Stimulated activated CD4-positive, alpha-beta T cell treated with anti-CD3 and anti-CD28 coated beads, Interleukin-15, amount 100 ng/mL, for 48 hours (primary cell): Measurements from ENCODE around the gene SAP30.

Source experiments
- DNase-seq, 2 donors: peaks; one replicate each; pipeline ENCODE4 v3.0.0-alpha.2; 2020; ENCODE audit warnings: low read depth in 2 of 2

The SAP30 gene

DNA sequence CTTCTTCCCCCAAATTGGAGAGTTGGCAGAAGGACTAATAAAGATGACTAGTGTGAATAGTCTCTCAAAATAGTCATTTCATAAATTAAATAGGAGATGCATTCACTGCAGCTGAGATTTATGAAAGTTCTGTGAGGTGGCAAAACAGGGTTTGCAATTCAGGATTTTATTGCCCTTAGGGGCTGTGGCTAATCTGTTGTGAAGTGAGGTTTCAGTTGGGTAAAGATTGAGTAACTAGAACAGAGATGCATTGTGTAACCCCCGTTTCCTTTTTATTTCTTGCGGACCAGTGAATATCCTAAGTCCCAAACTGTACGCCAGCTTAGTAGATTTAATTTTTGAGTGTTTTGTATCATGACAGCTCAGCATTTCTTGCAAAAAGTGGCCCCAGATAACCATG is 44.3 kb downstream of the SAP30 start:
- DNase-seq, result no peak

DNA sequence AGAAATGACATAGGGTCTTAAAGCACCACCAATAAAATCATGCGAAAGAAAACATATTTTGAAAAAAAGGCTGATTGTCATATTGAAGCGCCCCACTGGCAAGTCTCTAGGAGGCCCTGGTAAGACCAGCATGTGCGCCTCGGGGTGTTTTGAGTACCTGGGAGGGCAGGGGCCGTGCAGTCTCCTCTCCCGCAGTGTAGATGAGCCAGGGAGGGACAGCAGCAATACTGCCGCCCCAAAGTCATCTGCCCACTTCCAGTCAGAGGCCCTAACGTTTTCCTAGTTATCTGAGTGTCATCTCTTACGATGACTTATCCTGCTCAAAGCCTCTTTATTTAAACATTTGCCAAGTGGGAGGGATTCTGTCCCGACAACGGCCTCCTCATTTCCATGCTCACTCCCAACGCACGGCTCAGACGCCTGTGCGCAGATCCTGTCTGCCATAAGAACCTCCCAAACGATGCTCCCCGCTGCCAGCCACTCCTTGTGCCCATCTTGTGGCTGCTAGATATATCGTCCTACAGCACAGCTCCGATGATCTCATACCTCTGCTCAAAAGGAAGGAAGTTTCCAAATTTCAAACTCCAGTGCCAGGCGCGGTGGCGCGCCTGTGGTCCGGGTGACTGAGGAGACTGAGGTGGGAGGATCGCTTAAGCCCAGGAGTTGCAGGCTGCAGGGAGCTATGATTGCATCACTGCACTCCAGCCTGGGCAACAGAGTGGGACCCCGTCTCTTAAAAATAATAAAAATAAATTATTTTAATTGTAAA is 45.3 kb downstream of the SAP30 start:
- no peak for DNase-seq

DNA sequence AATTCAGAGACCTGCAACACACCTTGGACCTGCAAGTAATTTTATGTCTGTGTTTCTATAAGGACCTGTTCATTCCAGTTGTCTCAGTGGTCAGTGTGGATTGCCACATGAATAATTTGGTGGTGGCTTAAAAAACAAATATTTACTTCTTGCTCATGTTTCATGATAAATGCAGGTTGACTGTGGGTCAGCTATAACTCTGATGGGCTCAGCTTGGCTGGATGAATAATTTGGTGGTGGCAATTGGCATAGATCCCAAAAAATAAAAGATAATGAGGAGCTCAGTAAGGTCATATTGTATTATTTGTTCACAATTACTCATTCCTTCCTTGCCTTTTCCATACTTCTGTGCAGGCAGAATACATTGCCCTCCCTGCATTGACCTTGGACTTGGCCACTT is 47.1 kb downstream of the SAP30 start:
- no peak for DNase-seq

DNA sequence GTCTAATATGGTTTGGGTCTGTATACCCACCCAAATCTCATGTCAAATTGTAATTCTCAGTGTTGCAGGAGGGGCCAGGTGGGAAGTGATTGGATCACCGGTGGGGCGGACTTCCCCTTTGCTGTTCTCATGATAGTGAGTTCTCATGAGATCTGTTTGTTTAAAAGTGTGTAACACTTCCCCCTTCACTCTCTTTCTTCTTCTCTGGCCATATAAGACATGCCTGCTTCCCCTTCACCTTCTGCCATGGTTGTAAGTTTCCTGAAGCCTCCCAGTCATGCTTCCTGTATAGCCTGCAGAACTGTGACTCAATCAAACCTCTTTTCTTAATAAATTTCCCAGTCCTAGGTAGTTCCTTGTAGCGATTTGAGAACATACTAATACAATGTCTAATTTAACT is 47.9 kb downstream of the SAP30 start:
- DNase-seq, result no peak

DNA sequence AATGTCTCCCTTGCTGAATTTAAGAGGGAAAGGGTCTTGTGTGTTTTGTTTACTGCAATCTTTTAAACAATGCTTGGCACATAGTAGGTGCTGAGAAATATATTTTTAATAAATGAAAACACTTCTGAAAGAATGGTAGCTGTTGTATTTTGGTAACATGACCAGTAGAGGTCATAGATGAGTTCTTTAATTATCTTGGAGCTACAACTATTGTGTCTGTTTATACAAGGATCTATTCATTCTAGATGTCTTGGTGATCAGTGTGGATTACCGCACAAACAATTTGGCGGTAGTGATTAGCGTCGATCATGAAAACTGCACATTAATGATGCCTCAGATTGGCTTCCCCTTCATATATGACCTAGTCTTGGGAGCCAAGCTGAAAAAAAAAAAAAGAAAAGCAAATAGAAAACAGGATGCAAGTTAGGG is 49.6 kb downstream of the SAP30 start:
- no peak for DNase-seq

DNA sequence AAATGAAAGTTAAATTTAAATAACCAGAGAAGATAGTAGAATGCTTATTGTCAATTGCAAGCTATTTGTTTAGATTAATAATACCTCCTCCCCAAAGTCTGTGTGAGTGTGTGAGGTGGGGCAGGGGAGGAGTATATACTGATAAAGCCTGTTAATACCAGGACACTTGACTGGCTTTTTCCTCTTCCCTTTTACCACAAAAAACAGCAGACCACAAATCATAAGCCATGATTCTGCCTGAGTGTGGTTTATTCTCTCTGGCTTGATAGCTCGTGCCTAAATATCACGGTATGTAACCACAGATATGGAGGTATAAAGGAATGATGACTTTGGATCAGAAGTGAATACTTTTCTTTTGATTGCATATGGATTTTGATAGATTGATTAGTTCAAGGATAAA is 50.0 kb downstream of the SAP30 start:
- no peak for DNase-seq

DNA sequence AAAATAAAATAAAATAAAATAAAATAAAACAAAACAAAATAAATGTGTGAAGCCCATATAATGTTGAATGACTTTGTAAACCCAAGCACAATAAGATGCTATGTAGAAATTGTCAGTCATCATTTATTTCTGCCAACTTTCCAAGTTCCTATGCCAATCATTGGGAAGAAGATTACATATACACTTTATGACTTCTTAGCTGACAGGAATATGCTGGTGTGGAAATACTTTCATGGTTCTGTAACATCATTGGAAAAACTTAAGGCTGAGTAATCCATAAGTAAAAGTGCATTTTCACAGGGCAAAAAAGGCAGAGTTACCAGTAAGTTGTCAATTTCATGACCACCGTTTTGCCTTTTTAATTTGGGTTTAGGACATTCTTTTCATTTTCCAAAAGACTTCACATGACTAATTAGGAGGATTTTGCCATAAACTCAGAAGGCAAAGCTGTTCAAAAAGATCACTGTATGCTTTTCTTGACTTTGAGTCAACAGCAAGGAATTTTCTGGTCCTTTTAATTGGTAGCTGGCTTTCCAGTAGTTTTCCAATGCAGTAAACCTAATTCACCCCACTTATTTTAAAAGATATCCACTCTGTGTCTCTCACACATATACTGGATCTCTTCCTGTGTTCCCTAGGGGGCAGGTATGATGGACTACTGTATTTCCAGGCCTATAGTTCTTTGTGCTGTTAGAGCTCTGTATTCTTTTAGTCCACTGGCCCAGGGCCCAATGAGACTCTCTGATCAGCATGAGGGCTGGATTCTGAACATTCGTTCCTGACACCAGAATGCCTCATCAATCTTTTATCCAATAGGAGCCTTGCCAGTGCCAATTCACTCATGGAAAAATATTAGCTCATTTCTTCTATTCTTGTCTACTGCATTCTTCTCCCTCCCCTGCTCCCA is 54.4 kb downstream of the SAP30 start:
- DNase-seq, result no peak

DNA sequence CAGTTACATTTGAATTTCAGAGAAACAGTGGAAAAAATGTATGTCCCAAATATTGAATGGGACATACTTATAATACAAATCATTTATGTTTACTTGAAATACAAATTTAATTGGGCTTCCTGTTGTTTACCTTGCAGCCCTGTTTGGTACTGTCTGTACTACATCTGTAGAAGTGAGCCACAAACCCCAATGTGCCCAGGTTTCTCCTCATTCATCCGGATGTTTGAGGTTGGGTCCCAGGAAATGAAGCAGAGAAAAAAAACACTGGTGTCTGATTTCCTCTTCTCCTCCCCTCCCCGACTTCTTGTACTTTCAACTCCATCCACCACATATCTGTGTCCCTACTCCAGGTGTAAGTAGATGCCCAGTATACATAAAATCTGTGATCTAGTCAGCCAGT is 55.3 kb downstream of the SAP30 start:
- no peak for DNase-seq
